GM19238 (cell line): ENCODE data around the gene IL1RL1.

Experiments used
- DNase-seq: peaks from one replicate; pipeline ENCODE4 v3.0.0; 2011; ENCODE audit warnings: low spot score; ENCODE audit not compliant: insufficient read length

The IL1RL1 gene

GRCh38 chr2:102310964-102311640 lies at the start of gene IL1RL1:
TSS of gene IL1RL1 (plus strand) at chr2:102311563. CDS start at chr2:102338265, 26,702 bp downstream.
- DNase-seq: no peak

DNA sequence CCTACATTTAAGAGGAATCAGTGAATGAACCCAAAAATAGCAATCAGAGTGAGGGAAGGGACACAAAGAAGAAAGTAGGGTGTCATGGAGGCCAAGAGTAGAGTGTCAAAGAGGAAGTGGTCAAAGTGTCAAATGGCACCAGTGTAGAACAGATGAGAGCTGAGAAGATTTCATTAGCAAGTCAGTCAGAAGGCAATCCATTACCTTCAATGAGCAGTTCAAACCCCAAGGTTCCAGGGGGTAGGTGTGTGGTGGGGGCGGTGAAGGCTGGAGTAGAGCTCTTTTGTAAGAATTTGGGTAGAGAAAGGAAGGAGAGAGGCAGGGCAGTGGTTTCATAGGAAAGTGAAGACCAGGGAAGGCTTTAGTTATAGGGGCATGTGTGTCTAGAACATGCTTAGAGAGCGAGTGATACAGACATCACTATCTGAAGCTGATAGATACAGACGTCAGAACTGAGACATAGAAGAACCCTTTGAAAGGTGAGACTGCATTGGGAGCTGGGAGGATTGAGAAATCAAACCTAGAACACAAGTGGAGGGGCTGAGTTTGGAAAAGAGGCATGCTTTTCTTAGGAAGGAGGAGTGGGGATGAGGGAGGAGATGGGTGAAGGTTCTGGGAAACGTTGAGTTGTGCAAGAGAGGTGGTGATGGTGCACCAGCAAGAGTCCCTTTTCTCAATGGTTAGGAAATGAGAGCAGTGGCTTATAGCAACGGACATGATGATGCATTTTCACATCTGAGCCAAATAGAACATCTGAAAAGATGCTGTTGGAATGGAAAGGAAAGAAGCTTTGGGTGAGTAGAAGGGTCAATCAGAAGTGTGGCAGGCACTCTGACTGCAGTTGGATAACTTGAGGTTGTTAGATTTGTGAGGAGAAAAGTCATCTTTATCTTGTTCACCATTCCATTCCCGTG lies 48.9 kb upstream of the IL1RL1 start:
- DNase-seq: no peak

DNA sequence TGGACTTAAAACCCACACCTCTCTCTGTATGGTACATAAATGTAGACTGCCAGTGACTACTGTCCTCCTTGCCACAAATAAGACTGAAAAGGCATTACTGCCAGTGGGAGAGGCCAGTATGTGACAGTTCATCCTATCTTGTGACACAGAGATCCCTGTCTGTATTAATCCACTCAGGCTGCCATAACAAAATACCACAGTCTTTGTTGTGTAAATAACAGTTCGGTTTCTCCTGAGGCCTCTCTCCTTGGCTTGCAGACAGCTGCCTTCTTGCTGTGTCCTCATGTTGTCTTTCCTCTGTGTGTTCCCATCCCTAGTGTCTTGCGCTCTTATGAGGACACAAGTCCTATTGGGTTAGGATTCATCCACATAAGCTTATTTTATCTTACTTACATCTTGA lies 46.4 kb upstream of the IL1RL1 start:
- no peak for DNase-seq

DNA sequence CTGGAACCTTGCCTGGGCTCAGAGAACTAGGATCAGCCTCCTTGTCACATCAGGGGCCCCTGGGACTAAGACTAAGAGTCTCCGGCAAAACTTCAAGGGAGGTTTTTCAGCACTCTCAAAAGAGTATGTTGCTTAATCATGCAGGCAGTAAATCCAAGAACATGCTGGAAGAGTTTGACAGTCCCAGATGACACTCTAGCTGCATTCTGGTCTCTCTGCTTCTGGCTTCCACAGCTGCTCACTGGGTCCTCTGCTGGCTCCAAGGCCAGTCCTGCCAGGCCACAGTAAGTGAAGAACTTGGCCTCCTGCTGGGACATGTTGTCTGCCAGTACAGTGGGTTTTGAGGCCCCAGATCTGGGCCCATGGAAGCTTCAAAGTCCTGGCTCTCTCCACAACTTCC lies 45.2 kb upstream of the IL1RL1 start:
- DNase-seq: no peak

GRCh38 chr2:102267774-102268173 lies 43.6 kb upstream of the IL1RL1 start:
- DNase-seq: no peak

DNA sequence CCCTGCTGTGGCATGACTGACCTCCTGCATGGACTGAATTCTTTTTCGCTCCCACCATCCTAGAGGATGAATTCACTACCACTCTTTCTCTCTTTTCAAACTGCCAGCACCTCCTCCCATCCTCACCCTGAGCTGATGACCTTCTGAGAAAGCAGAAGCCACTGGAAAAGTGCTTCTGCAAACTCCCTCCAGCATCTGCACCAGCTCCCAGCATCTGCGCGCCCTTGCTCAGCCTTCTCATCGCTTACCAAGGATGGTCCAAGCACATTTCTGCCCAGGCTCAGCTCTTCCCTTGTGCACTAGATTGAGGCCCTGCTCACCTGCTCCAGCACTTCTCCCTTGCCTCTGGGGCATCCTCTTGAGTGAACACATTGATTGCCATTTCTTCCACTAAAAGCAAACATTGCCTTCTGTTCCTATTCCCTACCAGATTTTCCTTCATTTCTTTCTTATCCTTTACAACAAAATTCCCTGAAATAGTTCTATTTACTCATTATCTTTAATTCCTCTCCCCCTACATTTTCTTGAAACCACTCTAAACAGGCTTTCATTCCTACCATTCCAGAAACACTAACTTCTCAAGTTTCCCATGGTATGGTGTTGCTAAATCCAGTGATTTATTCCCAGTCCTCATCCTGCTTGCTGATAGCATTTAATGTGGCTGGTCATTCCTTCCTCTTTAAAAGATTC lies 42.7 kb upstream of the IL1RL1 start:
- no peak for DNase-seq

- DNase-seq: no peak
These were observed 42.2 kb upstream of the IL1RL1 start for GRCh38 chr2:102269200-102269524.

DNA sequence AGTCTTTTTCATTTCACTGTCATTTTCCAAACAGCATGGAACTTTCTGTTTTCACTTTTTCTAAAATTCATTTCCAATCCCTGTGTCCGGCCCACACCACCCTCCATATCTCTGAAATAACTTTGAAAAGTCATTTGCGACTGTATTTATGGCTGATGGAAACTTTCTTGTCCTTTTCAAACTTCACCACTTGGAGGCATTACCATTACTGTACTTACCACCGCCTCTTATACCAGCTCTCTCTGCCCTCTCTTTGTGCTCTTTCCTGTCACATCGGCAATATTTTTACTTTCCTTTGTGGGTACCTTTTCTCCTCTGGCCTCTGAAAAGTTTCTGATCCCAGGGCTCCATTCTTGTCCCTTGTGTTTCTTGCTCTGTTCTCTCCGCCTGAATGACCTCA lies 39.5 kb upstream of the IL1RL1 start:
- no peak for DNase-seq

DNA sequence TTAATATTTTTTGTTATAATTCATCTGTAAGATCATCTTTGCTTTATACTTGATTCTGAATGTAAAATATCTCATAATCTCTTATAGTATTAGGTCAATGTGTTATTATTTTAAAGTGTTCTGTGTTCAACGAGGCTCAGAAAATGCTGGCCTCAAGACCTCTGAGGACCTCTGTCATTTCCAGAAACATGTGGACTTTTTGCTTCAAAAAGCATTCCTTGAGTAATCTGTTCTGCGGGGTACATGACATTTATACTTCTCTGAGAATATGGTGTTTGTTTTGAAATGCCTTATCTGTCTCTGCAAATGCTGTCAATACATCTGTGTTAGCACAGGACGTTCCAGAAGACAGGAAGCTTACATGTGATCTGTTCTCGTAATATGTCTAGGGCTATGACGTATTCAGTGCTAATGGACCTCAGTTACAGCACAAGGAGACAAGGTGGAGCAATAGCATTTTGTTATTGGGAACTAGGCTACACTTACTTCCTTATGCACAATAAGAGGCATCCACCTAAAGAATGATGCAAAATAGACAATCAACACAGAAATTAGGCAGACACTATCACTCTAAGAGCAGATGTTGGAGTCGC lies 37.6 kb upstream of the IL1RL1 start:
- DNase-seq: no peak

GRCh38 chr2:102276549-102277201 lies 34.7 kb upstream of the IL1RL1 start:
- no peak for DNase-seq

- no peak for DNase-seq
These were observed 34.1 kb upstream of the IL1RL1 start for GRCh38 chr2:102277202-102277700.

GRCh38 chr2:102278720-102279390 lies 32.5 kb upstream of the IL1RL1 start:
- no peak for DNase-seq

GRCh38 chr2:102279391-102279735 lies 32.0 kb upstream of the IL1RL1 start:
- DNase-seq: no peak

- DNase-seq: no peak
These were observed 28.7 kb upstream of the IL1RL1 start for GRCh38 chr2:102282678-102283091.

DNA sequence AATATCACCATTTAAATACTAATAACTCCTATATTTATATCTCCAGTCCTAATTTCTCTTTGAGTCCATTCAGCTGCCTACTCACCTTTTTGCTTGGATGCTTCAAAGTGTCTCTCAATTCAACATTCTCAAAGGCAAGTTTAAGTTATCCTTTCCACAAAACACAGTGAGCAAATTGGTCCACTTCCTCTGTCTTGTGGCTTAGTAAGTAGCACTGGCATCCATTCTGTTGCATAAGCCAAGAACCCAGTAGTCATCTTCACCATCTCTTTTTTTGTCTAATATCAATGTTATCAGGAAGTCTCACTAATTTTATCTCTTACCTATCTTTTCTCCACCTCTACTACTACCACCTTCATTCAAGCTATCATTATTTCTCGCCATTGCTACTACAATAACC lies 27.4 kb upstream of the IL1RL1 start:
- DNase-seq: no peak

- DNase-seq: no peak
These were observed 26.8 kb upstream of the IL1RL1 start for GRCh38 chr2:102284611-102285010.

DNA sequence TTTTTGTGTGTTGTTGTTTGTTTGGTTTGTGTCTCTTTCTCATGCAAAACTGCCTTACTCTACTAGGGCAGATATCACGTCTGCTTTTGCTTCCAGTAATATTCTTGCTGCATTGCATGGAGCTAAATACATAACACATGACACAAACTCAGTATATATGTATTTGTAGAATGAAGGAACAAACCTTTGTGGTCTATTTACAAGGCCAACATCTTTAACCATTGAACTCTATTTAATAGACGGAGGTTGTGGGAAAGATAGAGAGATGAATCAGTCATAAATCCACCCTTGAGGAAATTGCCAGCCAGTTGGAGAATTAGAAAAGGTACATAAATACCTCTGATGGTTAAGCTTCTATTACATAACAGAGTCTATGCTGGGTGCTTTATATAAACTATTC lies 26.0 kb upstream of the IL1RL1 start:
- DNase-seq: no peak

DNA sequence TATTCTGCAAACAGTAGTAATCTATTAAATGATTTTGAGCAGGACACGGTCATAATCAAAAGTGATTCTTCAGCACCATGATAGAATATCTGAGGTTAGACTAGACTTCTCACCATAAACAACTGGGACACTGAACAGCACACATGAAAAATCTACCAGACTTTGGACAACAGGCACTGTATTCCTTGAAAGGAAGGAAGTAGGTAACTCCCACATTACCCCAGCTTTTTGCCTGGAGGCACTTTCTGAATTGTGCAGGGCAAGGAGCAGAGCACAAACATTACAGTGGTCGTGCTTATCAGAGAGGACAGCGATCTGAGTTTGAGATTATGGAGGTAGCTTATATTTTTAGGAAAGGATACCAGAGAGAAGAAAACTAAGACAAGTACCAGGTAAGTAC lies 25.3 kb upstream of the IL1RL1 start:
- DNase-seq: no peak

DNA sequence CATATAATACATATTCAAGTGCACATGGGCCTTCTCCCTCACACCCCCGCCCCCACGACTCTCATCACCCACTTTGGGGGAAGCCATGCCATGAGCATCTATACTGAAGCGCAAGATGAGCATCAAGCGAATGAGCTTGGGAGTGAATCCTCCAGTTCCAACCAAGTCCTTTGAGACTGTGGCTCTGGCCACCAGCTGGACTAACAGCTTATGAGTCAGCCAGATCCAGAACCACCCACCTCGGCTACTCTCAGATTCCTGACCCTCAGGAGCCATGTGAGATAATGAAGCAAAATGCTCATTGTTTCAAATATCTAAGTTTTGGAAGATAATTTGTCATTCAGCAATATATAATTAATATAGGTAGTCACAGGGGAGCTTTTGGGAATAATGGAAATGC lies 22.2 kb upstream of the IL1RL1 start:
- DNase-seq: no peak

- DNase-seq: no peak
These were observed 20.8 kb upstream of the IL1RL1 start for GRCh38 chr2:102290594-102290993.
